Stimulated activated CD8-positive, alpha-beta memory T cell treated with anti-CD3 and anti-CD28 coated beads, Interleukin-4, amount 100 ng/mL, for 4 hours (primary cell): ENCODE measurements around the gene UBXN6.

Experiments used
- DNase-seq, 2 donors: peaks; one replicate each; pipeline ENCODE4 v3.0.0-alpha.2; 2020; ENCODE audit warnings: low read depth in 2 of 2, low spot score in 1 of 2

The UBXN6 gene

GRCh38 chr19:4442819-4443146 lies 14.8 kb downstream of the UBXN6 start:
- no peak for DNase-seq

GRCh38 chr19:4441994-4442818 lies 15.4 kb downstream of the UBXN6 start:
- no peak for DNase-seq

DNA sequence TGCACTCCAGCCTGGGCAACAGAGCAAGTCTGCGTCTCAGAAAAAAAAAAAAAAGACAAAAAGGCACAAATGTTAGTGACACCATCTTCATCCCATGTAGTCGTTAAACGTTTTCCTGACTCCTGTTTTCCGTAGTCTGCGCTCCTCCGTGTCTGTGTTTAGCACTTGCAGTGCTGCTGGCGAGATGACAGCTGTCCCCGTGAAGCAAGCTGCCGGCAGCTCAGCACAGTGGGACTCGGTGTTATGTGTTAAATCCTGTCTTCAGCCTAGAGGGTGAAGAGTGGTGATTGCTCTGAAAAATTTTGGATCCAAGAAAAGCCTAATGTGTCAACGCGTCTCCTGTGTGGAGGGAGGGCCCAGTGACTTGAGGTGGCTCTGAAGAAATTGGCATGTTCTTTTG lies 18.4 kb downstream of the UBXN6 start:
- DNase-seq, result no peak

GRCh38 chr19:4437103-4437502 lies 20.5 kb downstream of the UBXN6 start:
- no peak for DNase-seq

- DNase-seq, result no peak
These were observed 21.4 kb downstream of the UBXN6 start for GRCh38 chr19:4436231-4436630.

GRCh38 chr19:4434391-4434790 lies 23.2 kb downstream of the UBXN6 start:
- DNase-seq, result no peak

DNA sequence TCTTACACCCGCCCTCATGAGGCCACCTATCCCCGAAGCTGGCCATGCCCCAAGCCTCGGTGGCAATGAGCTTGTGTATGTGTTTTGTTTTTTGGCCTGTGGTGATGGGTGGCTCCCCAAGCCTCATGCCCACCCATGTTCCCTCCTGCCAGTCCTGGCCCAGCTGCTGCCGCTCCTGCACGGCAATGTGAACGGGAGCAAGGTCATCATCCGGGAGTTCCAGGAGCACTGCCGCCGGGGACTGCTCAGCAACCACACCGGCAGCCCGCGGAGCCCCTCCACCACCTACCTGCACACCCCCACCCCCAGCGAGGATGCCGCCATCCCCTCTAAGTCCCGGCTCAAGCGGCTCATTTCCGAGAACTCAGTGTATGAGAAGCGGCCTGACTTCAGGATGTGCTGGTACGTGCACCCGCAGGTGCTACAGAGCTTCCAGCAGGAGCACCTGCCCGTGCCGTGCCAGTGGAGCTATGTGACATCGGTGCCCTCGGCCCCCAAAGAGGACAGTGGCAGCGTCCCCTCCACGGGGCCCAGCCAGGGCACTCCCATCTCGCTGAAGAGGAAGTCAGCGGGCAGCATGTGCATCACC lies 24.6 kb downstream of the UBXN6 start:
- no peak for DNase-seq

- no peak for DNase-seq
These were observed 25.6 kb downstream of the UBXN6 start for GRCh38 chr19:4431808-4432674.

- DNase-seq, result no peak
These were observed 26.3 kb downstream of the UBXN6 start for GRCh38 chr19:4431296-4431695.

- DNase-seq, result no peak
These were observed 26.8 kb downstream of the UBXN6 start for GRCh38 chr19:4430760-4431159.

DNA sequence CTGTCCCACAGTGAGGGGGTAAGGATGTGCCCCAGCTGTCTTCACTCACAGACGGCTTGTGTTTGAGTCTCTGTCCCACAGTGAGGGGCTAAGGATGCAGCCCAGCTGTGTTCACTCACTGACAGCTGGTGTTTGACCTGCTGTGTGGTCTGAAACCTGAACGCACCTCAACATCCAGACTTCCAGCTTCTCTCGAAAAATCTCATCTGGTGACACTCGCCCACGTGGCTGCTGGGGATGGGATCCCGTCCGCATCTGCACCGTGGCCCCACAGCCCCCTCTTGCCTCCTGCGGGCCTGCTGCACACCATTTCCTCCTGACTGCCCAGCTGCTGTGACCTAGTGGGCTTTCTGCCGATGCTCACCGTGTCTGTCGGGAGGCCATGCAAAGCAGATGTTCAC lies 27.8 kb downstream of the UBXN6 start:
- no peak for DNase-seq

DNA sequence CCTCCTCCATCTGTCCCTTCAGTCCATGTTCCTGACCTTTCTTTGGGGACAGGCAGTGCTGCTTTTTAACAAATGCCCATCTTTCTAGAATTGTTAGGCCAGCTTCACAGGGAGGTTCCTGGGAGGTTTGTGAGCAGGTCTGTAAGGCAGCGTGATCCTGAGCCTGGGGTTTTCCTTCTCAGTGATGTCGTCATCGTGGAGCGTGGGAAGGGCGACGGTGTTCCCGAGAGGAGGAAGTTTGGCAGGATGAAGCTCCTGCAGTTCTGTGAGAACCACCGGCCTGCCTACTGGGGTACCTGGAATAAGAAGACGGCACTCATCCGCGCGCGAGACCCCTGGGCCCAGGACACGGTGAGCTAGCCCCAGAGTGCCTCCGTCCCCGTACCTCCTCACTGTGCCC lies 28.3 kb downstream of the UBXN6 start:
- no peak for DNase-seq

DNA sequence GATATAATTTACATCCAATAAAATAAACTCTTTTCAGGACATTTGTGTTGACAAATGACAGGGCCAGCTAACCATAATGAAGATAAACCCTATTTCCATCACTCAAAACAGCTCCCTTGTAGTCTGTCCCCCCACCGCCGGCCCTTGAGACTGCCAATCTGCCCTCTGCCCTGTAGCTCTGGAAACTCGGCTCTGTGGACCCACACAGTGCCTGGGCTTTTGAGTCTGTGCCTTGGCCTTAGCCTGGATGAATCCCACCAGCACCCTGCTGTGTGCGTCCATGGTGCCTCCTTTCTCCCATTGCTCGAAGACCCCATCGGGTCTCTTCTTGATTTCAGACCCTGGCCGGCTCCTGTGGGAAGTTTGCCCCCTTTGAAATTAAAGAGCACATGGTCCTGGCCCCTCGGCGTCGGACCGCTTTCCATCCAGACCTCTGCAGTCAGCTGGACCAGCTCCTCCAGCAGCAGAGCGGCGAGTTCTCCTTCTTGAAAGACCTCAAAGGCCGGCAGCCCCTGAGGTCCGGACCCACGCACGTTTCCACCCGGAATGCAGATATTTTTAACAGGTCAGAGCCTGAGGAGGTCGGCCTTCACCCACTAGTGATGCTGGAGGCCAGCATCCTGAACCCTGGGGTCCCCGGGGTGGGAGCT lies 29.1 kb downstream of the UBXN6 start:
- DNase-seq, result no peak

- no peak for DNase-seq
These were observed 32.1 kb downstream of the UBXN6 start for GRCh38 chr19:4425537-4425936.

DNA sequence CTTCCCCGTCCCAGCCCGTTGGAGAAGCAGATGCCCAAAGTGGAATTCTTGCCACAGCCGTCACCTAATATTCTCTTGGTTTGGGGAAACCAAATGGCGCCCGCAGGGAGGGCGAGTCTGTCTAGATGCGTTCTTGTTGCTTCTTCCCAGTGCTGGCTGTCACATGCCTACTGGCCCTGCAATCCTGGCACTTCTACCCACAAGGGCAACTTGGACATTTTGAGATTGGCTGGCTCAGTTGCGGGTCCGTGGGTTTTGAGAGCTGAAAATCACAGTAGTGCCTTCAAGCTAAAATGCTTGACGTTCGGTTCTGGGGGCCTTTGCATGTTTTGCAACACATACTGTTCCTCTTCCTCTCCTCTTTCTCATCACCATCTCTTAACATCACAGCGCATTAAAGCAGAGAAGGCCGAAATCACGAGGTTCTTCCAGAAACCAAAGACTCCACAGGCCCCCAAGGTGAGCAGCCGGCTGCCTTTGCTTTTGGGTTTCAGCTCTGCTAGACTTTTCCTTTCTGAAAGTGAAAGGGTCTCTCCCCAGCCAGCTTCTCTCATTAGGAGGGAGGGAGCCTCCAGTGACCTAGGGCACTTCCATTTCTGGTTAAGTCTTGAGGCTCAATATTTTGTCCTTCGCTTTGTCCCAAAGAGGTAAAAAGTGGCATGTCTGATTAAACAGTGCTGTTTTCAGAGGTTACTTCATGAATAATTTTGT lies 34.0 kb downstream of the UBXN6 start:
- DNase-seq, result no peak

DNA sequence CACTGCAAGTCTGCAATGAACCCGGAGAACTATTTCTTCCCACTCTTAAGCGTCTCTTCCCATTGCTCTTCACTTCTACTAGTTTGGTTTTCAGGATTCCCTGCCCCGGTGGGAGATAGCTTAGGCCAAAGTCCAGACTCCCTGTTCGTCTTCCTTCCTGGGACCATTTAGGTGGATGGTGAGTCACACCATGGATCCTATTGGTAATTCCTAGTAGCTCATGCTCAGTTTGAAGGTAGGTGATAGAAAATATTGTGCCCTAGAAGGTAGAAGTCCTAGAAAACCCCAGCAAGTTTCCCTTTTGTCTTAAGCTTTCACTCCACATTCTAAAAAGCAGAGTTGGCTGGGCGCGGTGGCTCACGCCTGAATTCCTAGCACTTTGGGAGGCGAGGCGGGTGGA lies 41.3 kb downstream of the UBXN6 start:
- no peak for DNase-seq

- no peak for DNase-seq
These were observed 42.2 kb downstream of the UBXN6 start for GRCh38 chr19:4415352-4415751.

DNA sequence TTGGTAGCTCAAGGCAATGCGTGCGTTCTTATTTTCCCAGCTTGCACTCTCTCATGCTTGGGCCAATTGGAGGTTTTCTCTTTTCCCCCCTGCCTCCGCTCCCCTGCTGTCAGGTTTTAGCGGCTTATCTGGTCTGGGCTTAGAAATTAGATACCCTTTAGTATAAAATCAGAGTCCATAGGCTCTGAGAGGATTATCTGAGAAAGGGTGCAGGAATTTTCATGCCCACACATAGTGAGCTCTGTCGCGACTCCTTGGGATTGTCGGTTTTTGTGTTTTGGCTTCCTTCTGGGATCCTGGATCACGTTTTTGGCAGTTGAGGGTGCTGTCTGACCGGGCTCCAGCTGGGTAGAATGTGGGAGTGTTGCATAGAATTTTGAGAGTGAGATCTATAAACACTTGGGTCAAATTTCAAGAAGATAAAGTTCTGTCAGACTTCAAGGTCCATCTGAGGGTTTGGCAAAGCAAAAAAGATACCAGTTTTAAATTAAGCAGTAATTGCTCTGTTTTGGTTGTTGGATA lies 42.7 kb downstream of the UBXN6 start:
- DNase-seq, result no peak

GRCh38 chr19:4414144-4414799 lies 43.3 kb downstream of the UBXN6 start:
- no peak for DNase-seq

DNA sequence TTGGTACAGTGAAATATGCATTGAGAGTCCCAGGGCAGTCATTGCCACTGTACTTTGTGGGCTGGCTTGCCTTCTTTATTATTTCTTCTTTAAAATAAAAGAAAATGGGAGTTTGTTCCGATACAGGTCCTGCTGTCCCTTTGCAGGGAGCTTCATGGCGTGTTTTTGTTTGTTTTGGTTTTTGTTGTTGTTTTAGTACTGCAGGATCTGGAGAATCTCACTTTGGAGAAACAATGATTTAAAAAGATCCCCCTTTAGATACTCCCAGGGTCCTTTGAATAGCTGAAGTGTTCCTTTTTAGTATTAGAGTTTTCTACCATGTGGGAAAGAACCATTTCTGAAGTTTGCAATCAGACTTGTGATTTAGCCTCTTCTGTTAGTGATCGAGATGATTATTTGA lies 44.0 kb downstream of the UBXN6 start:
- no peak for DNase-seq
